Activated naive CD4-positive, alpha-beta T cell treated with anti-CD3 and anti-CD28 coated beads, Interleukin-2, amount 10 ng/mL, durations not matched to agents 7 days and 5 days (primary cell): Measurements from ENCODE around the gene PAK2.
A peak's percentile ranks its signal among the peaks of the same experiment; 100 is the strongest.
"Not testable (repeated sequence)": the region's sequence is repeated elsewhere in the genome, so short reads cannot be mapped to it uniquely, and the experiment has no call there.

Experiments used
- CTCF ChIA-PET: fragments of 350-600 bp; sonication (Branson Sonifier 250); formaldehyde crosslinking; loops from one replicate; lab custom pipeline; 2021; ENCODE audit warnings: antibody characterized with exemption; lab: Charles Lee
- DNase-seq: peaks from one replicate; pipeline ENCODE4 v3.0.0-alpha.2; 2020
- H3K27ac Mint-ChIP-seq: one replicate; pipeline ENCODE4 v1.8.0; 2021; ENCODE audit warnings: mild to moderate bottlenecking, moderate library complexity, mixed read lengths
- H3K27me3 Mint-ChIP-seq: one replicate; pipeline ENCODE4 v1.8.0; 2021; ENCODE audit warnings: mild to moderate bottlenecking, mixed read lengths
- H3K36me3 Mint-ChIP-seq: one replicate; pipeline ENCODE4 v1.8.0; 2021; ENCODE audit warnings: mixed read lengths
- H3K4me1 Mint-ChIP-seq: one replicate; pipeline ENCODE4 v1.8.0; 2021; ENCODE audit warnings: mixed read lengths
- H3K4me3 Mint-ChIP-seq: one replicate; pipeline ENCODE4 v1.8.0; 2021; ENCODE audit warnings: mild to moderate bottlenecking, moderate library complexity, mixed read lengths
- H3K9me3 Mint-ChIP-seq: one replicate; pipeline ENCODE4 v1.8.0; 2021; ENCODE audit warnings: mixed read lengths

The PAK2 gene

GRCh38 chr3:196711838-196712513, 27.7 kb upstream of the PAK2 start, which contains the start of the genes CEP19 and PIGX:
TSS of gene CEP19 (minus strand) at chr3:196712250. CDS start at chr3:196708657, 3,593 bp downstream.
TSS of gene PIGX (plus strand) at chr3:196712377.
- CTCF ChIA-PET: interaction anchor here (0.9 to 1.7 kb wide), 2 partner anchors 103 to 230 kb away, joined by 3 read pairs; no protein-coding TSS in a partner anchor
- Mint-ChIP-seq H3K27ac (peak within 1 kb of the TSS; percentile 98), H3K4me3 (peak within 1 kb of the TSS; percentile 86), H3K4me1 (peaks cover 40% of the 10 kb centered on the region), H3K27me3 (no peaks in the 10 kb centered on the region), H3K9me3 (no peaks in the 10 kb centered on the region), H3K36me3 (peaks cover 9% of the 10 kb centered on the region)
- peak; percentile 91 for DNase-seq

GRCh38 chr3:196712514-196713413, 26.9 kb upstream of the PAK2 start:
- DNase-seq: peak; percentile 78
- no peaks in the 10 kb centered on the region for H3K9me3 Mint-ChIP-seq

GRCh38 chr3:196717162-196717561, 22.5 kb upstream of the PAK2 start:
- H3K27ac Mint-ChIP-seq, H3K27me3 Mint-ChIP-seq, H3K9me3 Mint-ChIP-seq, H3K4me3 Mint-ChIP-seq, DNase-seq, CTCF ChIA-PET: not testable (repeated sequence)
- Mint-ChIP-seq H3K4me1 (peaks cover 25% of the 10 kb centered on the region), H3K36me3 (peaks cover 32% of the 10 kb centered on the region)

More at GRCh38 chr3:196712514-196713413, 26.9 kb upstream of the PAK2 start:
- H3K27ac Mint-ChIP-seq: peak overlapping the region; percentile 92
- H3K4me3 Mint-ChIP-seq: peak overlapping the region; percentile 86
- CTCF ChIA-PET: interaction anchor here (0.9 to 1.7 kb wide), 2 partner anchors 103 to 229 kb away, joined by 3 read pairs; no protein-coding TSS in a partner anchor
- peaks cover 9% of the 10 kb centered on the region for H3K36me3 Mint-ChIP-seq
- peaks cover 40% of the 10 kb centered on the region for H3K4me1 Mint-ChIP-seq
- no peaks in the 10 kb centered on the region for H3K27me3 Mint-ChIP-seq

- Mint-ChIP-seq H3K27me3 (no peaks in the 10 kb centered on the region), H3K27ac (no peak overlapping the region), H3K4me1 (peaks cover 8% of the 10 kb centered on the region), H3K36me3 (peaks cover 42% of the 10 kb centered on the region), H3K4me3 (no peak overlapping the region), H3K9me3 (no peaks in the 10 kb centered on the region)
- no peak for DNase-seq
- CTCF ChIA-PET: no interaction called here
Measured at GRCh38 chr3:196721097-196721496, 18.6 kb upstream of the PAK2 start.

- Mint-ChIP-seq H3K27me3 (no peaks in the 10 kb centered on the region), H3K36me3 (peaks cover 36% of the 10 kb centered on the region), H3K9me3 (no peaks in the 10 kb centered on the region), H3K27ac (peak overlapping the region; percentile 26), H3K4me1 (peaks cover 18% of the 10 kb centered on the region), H3K4me3 (no peak overlapping the region)
- CTCF ChIA-PET: no interaction called here
- DNase-seq: no peak
Measured at GRCh38 chr3:196726788-196727675, 12.6 kb upstream of the PAK2 start.

GRCh38 chr3:196735751-196736150, 3.9 kb upstream of the PAK2 start:
- Mint-ChIP-seq H3K9me3 (no peaks in the 10 kb centered on the region), H3K27ac (no peak overlapping the region), H3K36me3 (peaks cover 25% of the 10 kb centered on the region), H3K27me3 (no peaks in the 10 kb centered on the region), H3K4me3 (no peak overlapping the region), H3K4me1 (peaks cover 11% of the 10 kb centered on the region)
- no peak for DNase-seq
- CTCF ChIA-PET: no interaction called here

GRCh38 chr3:196736670-196737374, 2.8 kb upstream of the PAK2 start:
- DNase-seq: no peak
- H3K9me3 Mint-ChIP-seq: no peaks in the 10 kb centered on the region
- no peak overlapping the region for H3K27ac Mint-ChIP-seq
- CTCF ChIA-PET: no interaction called here
- no peaks in the 10 kb centered on the region for H3K27me3 Mint-ChIP-seq
- peaks cover 20% of the 10 kb centered on the region for H3K4me1 Mint-ChIP-seq
- no peak overlapping the region for H3K4me3 Mint-ChIP-seq
- H3K36me3 Mint-ChIP-seq: peaks cover 23% of the 10 kb centered on the region

GRCh38 chr3:196737655-196738054, 2.0 kb upstream of the PAK2 start:
- Mint-ChIP-seq H3K9me3 (no peaks in the 10 kb centered on the region), H3K4me3 (no peak overlapping the region), H3K27ac (no peak overlapping the region), H3K4me1 (peaks cover 21% of the 10 kb centered on the region), H3K36me3 (peaks cover 23% of the 10 kb centered on the region), H3K27me3 (no peaks in the 10 kb centered on the region)
- CTCF ChIA-PET: no interaction called here
- DNase-seq: no peak

GRCh38 chr3:196740481-196741248, 1.0 kb downstream of the PAK2 start:
- H3K27ac Mint-ChIP-seq: peak overlapping the region; percentile 100
- peaks cover 30% of the 10 kb centered on the region for H3K4me1 Mint-ChIP-seq

GRCh38 chr3:196741249-196741889, 1.7 kb downstream of the PAK2 start:
- CTCF ChIA-PET: no interaction called here
- Mint-ChIP-seq H3K4me1 (peaks cover 30% of the 10 kb centered on the region), H3K4me3 (peak overlapping the region; percentile 100)

More at GRCh38 chr3:196740481-196741248, 1.0 kb downstream of the PAK2 start:
- H3K4me3 Mint-ChIP-seq: peak overlapping the region; percentile 100
- no peaks in the 10 kb centered on the region for H3K27me3 Mint-ChIP-seq
- peaks cover 16% of the 10 kb centered on the region for H3K36me3 Mint-ChIP-seq
- CTCF ChIA-PET: interaction anchor here (0.8 to 1.3 kb wide), 4 partner anchors 55 to 212 kb away, joined by 3 to 6 read pairs (median 4); no protein-coding TSS in a partner anchor
- DNase-seq: peak; percentile 48
- H3K9me3 Mint-ChIP-seq: no peaks in the 10 kb centered on the region

GRCh38 chr3:196743569-196743968, 3.9 kb downstream of the PAK2 start:
- CTCF ChIA-PET, H3K27ac Mint-ChIP-seq, DNase-seq, H3K4me3 Mint-ChIP-seq, H3K9me3 Mint-ChIP-seq, H3K27me3 Mint-ChIP-seq: not testable (repeated sequence)
- Mint-ChIP-seq H3K4me1 (peaks cover 36% of the 10 kb centered on the region), H3K36me3 (peaks cover 24% of the 10 kb centered on the region)

More at GRCh38 chr3:196741249-196741889, 1.7 kb downstream of the PAK2 start:
- peaks cover 20% of the 10 kb centered on the region for H3K36me3 Mint-ChIP-seq
- no peaks in the 10 kb centered on the region for H3K27me3 Mint-ChIP-seq
- DNase-seq: no peak
- H3K27ac Mint-ChIP-seq: peak overlapping the region; percentile 100
- H3K9me3 Mint-ChIP-seq: no peaks in the 10 kb centered on the region

- Mint-ChIP-seq H3K4me1 (peaks cover 21% of the 10 kb centered on the region), H3K36me3 (peaks cover 56% of the 10 kb centered on the region), H3K27me3 (no peaks in the 10 kb centered on the region), H3K9me3 (peaks cover 7% of the 10 kb centered on the region), H3K27ac (no peak overlapping the region), H3K4me3 (no peak overlapping the region)
- DNase-seq: no peak
- CTCF ChIA-PET: no interaction called here
Measured at GRCh38 chr3:196749125-196749524, 9.5 kb downstream of the PAK2 start.
